NCI-H446 treated with DMSO at 0.1 percent for 48 hours (cell line): ENCODE data around the gene SHANK1.

Experiments used
- DNase-seq: peaks from one replicate; lab custom pipeline; 2025; lab: John Stamatoyannopoulos, UW

SHANK1 gene

GRCh38 chr19:50659318-50660087 lies 60.1 kb downstream of the SHANK1 start:
- DNase-seq: no peak

DNA sequence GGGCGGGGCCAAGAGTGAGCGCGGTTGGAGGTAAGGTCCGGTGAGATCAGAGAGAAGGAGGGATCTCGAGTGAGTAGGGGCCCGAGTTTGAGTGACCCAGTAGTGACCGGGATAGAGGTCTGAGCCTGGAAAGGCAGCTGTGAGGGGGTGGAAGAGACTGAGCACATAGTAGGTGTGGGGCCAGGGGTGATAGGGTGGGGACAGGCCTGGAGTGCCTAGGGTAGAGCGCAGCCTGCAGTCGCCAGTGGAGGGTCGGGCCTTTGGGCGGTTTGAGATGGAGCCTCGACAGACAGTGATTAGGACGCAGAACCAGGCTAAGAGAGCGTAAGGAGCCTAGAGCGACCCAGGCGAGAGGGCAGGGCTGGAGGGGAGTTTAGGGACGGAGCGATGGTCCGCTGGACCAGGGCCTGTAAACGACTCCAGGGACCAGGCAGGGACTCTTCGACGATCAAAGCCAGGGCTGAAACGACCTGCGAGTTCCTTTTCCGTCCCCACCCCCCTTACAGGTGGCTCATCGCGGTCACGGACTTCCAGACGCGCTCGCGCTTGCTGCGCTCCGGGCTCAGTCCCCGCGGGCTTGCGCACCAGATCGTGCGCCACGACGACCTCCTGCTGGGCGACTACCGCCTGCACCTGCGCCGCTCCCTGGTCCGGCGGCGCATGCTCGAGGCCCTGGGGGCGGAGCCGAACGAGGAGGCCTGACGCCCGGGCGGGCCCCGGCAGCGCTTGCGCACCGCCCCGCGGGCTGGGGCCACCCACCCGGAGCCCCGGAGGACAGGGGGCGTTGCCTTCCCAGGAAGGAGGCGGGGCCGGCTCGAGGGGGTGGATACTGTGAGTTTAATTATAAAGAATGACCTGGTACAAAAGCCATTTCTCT lies 60.9 kb downstream of the SHANK1 start:
- DNase-seq: no peak

DNA sequence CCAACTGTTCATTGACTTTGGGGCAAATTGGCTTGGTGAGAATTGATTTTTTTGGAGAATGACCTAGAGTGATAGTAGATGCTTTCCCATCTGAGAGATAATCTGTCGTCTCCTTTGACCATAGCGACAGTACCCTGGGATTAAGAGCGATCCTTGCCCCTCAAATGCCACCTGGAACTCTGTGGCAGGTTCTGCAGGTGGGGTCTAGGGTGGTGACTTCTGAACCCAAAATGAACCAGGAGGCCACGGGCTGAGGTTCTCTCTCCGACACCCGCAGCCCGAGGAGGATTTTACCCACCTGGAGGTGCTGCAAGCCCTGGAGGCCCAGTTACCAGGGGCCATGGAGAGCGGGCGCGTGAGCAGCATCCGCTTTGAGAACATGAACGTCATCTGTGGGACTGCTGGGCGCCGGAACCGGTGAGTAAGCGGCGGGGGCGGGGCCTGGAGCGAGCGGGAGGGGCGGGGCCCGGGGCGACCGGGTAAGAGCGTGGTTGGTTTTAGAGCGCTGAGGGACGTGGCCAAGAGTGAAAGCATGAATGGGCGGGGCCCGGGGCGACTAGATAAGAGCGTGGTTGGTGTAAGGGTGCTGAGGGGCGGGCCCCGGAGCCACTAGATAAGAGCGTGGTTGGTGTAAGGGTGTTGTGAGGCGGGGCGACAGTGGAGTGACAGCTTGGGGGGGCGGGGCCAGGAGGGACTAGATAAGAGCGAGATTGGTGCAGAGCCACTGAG lies 61.7 kb downstream of the SHANK1 start:
- DNase-seq: peak; percentile 47

DNA sequence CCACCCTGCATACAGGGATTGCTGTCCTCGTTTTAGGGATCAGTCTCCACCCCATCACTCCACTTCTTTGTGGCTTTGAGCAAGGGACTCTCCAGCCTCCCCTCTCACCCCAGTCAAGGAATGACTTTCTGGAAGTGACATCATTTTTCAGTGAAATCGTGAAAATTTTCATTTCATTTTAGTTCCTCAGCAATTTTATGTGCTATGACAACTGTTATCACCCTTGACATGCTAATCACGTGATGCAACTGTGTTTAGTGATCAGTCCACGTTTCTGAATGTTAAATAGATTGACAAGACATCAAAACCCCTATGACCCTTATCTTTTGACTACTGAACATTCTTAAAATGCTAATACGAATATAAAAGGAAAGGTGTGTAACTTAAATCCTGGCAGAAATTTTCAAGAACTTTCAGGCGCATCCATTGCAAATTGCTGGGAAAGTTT lies 62.4 kb downstream of the SHANK1 start:
- no peak for DNase-seq

DNA sequence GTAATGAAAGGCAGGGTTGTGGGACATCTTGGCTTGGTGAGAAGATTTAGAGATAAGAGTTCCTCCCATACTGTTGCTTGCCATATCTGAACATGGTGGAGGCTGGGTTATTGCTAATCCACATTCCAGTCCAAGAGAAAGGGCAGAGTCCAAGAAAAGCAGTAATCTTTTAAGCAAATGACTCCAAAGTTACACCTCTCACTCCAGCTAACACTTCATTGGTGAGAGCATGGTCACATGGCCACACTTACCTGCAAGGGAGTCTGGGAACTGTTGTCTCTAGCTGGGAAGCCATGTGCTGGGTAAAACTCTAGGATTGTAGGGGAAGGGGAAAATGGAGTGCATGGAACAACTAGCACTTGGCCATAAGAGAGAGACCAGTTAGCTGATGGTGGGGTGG lies 64.7 kb downstream of the SHANK1 start:
- no peak for DNase-seq

GRCh38 chr19:50652722-50653121 lies 66.9 kb downstream of the SHANK1 start:
- DNase-seq: no peak

DNA sequence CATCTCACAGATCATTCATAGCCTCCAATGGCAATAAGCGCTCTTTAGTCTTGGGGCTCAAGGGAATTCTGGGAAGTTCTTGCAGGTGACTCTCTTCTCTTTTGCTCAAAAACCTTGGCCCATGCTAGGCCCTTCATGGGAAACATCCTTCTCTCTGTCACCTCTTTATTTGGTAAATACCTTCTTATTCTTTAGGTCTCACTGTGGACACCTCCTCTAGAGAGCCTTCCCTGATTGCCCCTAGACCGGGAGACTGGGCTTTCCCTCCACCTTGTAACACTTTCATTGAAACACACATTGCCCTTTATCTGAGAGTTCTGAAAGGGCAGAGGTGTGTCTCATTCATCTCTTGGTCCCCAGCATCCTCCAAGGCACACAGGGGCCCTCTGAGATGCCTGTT lies 68.4 kb downstream of the SHANK1 start:
- DNase-seq: no peak

- DNase-seq: no peak
Measured at GRCh38 chr19:50649433-50650391, 69.9 kb downstream of the SHANK1 start, which contains the start of gene C19orf81. Gene C19orf81, plus strand, starts transcription at chr19:50649445. Its CDS starts 0 bp downstream, at chr19:50649445.

DNA sequence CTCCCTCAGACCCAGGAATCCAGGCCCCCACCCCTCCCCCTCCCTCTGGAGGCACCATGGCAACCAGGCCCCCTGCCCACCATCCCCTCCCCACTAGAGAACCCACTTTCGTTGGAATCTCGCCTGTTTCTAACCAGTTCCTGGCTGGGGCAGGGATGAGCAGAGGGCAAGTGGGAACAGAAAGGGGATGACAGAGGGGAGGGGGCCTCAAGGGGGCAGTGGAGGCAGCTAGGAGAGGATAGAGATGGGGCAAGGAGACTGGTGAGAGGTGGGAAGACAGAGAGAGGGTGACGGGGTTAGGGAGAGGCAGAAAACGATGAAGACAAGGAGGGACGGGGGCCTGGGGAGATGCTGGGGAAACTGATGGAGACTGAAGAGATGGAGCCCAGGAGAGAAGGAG lies 70.9 kb downstream of the SHANK1 start:
- DNase-seq: no peak

GRCh38 chr19:50647879-50648615 lies 71.6 kb downstream of the SHANK1 start:
- DNase-seq: no peak

- no peak for DNase-seq
Measured at GRCh38 chr19:50646074-50646807, 73.4 kb downstream of the SHANK1 start.

GRCh38 chr19:50645107-50645506 lies 74.5 kb downstream of the SHANK1 start:
- DNase-seq: no peak

DNA sequence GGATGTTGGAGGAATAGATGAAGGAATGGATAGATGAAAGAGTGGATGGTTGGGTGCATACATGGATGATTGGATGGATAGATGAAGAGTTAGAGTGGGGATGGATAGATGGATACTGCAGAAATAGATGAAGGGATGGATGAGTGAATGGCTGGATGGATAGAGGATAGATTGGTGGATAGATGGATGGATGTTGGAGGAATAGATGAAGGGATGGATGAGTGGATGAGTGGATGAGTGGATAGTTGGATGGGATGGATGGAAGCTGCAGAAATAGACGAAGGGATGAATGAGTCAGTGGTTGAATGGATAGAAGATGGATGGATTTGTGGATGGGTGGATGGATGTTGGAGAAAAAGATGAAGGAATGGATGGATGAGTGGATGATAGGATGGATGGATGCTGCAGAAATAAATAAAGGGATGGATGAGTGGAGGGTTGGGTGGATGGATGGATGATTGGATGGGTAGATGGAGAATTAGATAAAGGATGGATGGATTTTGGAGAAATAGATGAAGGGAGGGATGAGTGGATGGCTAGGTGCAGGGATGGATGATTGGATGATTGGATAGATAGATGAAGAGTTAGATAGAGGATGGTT lies 75.2 kb downstream of the SHANK1 start:
- DNase-seq: no peak

DNA sequence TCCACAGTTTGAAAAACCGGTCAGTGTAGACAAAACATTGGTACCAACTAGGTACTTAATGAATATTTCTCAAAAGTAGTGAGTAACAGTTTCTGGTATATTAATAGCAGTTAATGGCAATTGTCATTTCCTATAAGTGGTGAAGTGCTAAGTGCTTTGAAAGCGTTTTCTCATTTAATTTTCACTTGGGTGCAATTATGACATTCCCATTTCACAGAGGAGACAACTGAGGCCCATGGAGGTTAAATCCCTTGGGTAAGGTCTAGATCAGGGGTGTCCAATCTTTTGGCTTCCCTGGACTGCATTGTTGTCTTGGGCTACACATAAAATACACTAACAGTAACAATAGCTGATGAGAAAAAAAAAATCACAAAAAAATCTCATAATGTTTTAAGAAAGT lies 79.2 kb downstream of the SHANK1 start:
- DNase-seq: no peak

DNA sequence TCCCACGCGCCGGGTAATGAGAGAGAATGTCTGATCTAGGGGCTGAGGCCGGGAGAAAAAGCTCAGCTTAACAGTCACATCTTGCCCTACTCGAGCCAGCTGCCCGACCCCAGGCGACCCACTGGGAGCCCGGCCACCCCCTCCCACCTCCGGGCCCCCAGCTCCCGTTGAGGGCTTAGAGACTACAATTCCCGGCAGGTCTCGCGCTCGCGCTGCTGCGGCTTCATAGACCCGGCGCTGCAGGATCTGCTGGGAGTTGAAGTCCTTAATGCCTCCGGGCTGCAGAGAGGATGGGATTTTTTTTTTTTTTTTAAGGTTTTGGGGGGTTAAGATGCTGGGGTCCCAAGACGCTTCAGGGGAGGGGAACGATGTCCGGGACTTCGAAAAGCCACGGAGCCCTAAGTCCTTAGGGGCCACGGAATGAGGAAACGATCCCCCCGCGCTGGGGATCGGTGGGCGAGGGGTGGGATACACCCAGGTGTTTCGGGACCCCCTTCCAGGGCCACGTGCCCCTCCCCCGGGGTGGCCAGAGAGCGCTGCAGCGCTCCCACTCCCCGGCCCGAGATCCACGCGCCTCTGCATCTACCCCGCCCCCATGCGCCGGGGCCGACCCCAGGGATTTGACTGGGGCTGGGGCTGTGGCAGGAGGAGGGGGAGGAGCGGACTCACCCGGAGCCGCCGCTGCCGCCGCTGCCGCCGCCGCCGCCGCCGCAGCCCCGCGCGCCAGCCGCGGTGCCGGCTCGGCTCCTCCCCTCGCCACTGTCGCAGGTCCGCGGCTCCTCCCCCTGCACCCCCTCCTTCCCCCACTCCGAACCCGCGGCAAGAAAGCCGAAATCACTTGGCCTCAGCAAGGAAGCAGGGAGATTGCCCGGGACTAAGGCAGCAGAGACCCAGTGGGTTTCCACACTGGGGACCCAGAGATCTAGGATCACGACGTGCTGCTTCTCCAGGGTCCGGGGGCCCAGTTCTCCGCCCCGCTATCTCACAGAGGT lies 80.2 kb downstream of the SHANK1 start, which contains the start of gene SYT3:
SYT3 (minus strand) TSS at position 761 of the 992 bp plus-strand sequence. CDS start 2,470 bp downstream, outside the sequence.
- no peak for DNase-seq

GRCh38 chr19:50638600-50638999 lies 81.0 kb downstream of the SHANK1 start:
- DNase-seq: no peak

GRCh38 chr19:50636317-50637085 lies 83.1 kb downstream of the SHANK1 start:
- DNase-seq: no peak
